GM18909 (cell line): ENCODE measurements around the gene ZDHHC11.

Experiments used
- ATAC-seq: cut with Tn5 transposase; IDR thresholded peaks from one replicate; pipeline ENCODE4 v1.9.1; 2021; ENCODE audit warnings: mild to moderate bottlenecking; ENCODE audit not compliant: unreplicated experiment, poor library complexity

ZDHHC11 gene

GRCh38 chr5:850511-851006 lies at the start of gene ZDHHC11:
Gene ZDHHC11 (minus strand): TSS chr5:850986. CDS start chr5:850602, 384 bp downstream.
- no peak for ATAC-seq

- no peak for ATAC-seq
Measured at GRCh38 chr5:893711-894110, 42.9 kb upstream of the ZDHHC11 start.

GRCh38 chr5:893137-893506 lies 42.3 kb upstream of the ZDHHC11 start:
- peak; percentile 9 for ATAC-seq

DNA sequence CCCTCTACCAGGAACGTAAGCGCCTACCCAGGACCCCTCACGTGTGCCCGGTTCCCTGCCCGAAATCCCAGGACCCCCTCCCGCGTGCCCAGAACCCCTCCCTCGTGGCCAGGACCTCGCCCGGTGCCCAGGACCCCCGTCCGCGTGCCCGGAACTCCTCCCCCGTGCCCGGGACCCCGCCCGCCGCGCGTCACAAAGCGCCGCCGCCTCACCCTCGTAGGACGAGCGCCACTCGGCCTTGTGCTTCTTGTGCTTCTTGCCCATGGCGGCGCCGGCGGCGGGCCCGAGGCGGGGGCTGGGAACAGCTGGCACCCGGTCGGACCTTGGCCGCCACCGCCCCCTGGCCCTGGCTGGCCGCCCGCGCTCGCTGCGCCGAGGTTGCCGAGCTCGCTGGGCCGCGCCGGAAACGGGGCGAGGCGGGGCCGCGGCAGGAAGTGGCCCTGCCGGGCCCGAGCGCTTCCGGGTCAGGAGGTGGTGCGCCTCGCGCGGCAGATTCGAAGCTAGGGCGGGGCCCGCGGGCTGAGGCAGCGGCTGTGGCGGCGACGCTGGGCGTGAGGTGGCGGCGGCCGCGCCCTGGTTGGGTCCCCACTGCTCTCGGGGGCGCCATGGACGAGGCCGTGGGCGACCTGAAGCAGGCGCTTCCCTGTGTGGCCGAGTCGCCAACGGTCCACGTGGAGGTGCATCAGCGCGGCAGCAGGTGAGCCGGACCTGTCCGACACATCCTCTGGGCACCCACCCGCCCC lies 41.8 kb upstream of the ZDHHC11 start, which contains the start of the genes BRD9 and TRIP13:
Gene BRD9, minus strand, starts transcription at position 408 of the 743 bp plus-strand sequence. Its CDS starts 144 bp downstream, at position 264.
Gene TRIP13, plus strand, starts transcription at position 491 of the 743 bp plus-strand sequence. Its CDS starts 115 bp downstream, at position 606.
- peak; percentile 97 for ATAC-seq

DNA sequence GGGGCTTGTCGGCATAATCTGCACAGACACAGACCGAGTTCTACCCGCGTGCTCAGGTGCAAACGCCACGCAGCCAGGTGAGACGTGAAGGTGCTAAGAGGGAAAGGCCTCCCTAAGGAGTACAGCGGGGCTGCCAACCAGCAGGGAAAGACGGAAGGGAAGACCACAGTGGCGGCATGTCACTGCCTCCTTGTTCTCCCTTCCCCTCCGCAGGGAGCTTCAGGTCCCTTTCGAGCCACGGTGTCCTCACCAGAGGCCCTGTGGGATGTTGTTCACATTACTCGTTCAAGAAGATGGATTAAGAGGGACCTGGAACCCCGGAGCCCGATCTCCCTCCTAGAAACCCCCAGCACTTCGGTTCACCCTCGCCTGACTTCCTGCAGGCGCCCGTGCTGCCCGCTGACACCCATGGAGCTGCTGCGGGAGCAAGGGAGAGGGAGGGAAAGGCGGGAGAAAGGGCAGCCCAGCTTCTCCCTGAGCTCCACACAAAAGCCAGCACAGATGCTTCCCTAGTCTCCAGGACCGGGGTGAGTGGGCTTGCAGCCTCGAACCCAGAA lies 41.1 kb upstream of the ZDHHC11 start:
- ATAC-seq, result no peak

DNA sequence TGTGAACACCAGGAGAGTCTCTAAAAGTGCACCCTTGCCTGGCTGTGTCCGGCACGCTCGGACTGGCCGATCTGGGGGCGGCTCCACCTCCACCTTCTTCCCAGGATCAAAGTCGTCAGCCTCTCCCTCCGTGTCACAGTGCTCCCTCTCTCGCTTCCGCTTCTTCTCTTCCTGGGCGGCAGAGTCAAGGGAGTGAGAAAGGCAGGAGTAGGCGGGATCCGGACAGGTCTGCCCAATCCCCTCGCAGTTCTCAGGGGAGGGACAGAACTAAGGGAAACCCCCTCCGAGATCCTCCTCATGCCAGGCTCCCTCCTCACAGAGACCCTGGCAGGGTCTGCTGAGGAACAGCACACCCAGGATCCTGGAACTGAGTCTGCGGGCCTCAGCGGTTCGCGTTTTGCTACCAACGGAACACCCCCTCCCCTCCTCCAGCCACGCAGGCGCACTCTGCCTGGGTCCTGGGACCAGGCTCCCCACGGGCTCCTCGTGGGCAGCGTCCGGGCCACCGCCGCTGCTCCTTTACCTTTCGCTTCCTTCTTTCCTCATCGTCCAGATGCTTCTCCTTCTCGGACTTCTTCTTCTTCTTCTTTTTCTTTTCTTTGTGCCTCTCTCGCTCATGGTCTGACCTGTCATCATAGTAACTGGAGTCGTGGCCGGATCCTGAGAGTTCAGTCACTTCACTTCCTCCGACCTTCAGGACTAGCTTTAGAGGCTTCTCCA lies 40.5 kb upstream of the ZDHHC11 start:
- no peak for ATAC-seq

GRCh38 chr5:889075-889710 lies 38.4 kb upstream of the ZDHHC11 start:
- ATAC-seq, result no peak

GRCh38 chr5:888638-889035 lies 37.9 kb upstream of the ZDHHC11 start:
- no peak for ATAC-seq

DNA sequence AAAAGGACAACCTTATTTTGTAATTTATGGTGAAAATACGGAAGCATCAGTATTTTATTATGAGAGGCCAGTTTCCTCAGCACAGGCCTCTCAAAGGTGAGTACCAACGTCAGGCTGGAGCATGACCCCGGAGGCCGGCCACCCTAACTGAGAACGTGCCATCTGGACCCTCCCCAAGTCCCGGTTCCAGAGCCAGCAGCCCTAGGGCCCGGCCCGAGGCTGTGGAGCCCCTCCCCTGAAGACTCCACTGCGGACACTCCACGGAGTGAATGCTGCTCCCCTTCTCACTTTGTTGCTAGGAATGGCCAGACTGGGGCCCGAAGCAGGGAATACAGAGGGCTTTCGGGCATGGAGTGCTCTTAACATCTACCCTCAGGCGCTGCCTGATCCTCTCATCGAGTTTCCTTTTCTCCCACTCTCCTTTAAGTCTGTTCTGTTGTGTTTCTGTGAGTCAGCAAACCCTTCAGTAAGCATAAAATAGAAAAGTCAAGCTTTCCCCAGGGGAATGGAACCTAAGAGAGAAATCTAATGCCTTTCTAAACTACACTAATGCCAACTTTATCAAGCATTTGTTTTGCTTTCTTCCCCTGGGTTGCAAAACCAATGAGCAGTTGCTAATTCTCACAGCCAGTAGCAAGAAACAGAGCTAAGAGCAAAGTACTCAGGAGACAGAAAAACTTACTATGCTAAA lies 37.3 kb upstream of the ZDHHC11 start:
- ATAC-seq, result no peak

DNA sequence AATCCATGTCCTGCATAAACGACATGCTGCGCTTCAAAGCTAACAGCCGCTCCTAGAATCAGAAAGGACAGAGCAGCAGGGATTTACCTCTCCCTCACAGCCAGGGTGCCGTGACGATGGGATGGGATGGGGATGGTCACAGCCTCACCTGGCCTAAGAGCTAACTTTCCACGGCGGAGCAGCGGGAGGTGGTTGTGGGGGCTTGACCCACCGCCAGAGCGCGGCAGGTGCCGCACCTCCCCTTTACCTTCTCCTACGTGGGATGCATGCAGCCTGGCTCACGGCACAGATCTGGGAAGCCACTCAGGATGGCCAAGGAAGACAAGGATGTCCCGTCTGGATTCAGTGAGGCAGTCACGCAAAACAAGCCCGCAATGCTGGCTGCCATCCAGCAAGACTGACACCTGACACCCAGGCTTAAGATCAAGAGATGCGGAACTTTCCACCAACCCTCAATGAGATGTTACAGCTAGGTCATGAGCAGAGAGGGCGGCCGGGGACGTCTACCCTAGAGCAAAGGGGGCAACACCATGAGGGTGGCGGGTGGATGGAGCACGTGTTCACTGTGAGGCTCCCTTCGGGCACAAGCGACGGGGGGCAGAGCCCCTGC lies 36.0 kb upstream of the ZDHHC11 start:
- ATAC-seq, result no peak

GRCh38 chr5:886036-886435 lies 35.2 kb upstream of the ZDHHC11 start:
- ATAC-seq, result no peak

GRCh38 chr5:885529-885928 lies 34.7 kb upstream of the ZDHHC11 start:
- ATAC-seq, result no peak

DNA sequence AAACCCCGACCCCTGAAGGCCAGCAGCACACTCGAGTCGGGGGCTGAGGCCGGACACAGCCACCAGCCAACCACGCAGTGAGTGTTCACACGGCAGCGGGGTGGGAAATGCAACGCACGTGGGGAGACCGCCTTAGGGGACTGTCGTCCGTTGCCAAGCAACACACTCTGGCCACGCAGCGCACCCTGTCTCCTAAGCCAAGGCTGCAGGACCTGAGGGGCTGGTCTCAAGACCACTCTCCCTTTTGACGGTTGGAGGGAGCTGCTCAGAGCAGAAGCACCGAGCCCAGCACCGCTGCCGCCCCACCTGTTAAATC lies 34.3 kb upstream of the ZDHHC11 start:
- ATAC-seq, result no peak

DNA sequence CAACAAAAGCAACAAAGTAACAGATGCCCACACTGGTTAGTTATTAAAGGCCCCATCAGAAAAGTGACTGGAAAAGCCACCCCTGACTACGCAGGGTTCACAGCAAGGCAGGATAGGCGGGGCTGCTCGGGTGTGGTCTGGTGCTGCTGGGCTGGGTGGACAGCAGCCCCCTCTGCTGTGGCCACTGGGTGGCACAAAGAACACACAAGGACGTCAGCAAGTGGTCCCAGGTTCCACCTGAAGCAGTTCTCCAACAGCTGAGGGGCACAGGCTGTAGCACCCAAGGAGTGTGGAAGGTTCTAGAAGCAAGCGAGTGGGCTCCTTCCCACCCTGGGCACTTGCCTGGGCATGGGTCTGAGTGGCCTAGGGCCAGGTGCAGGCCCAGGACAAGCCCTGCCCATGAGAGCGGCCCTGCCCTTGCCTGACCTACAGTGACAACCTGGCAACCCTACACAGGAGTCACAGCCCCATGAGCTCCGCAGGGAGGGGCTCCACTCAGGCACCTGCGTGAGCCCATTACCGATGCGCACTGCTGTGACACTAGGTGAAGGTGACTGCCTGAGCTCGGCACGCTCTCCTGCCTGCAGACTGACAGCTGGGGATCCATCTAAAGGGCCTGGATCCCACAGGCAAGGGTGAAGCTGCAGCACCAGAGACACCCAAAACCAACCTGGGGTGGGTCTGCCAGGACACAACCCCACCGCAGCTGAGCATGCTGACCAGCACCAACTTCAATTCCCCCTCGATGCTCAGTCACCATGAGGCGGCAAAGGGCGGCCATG lies 33.8 kb upstream of the ZDHHC11 start:
- ATAC-seq, result no peak

DNA sequence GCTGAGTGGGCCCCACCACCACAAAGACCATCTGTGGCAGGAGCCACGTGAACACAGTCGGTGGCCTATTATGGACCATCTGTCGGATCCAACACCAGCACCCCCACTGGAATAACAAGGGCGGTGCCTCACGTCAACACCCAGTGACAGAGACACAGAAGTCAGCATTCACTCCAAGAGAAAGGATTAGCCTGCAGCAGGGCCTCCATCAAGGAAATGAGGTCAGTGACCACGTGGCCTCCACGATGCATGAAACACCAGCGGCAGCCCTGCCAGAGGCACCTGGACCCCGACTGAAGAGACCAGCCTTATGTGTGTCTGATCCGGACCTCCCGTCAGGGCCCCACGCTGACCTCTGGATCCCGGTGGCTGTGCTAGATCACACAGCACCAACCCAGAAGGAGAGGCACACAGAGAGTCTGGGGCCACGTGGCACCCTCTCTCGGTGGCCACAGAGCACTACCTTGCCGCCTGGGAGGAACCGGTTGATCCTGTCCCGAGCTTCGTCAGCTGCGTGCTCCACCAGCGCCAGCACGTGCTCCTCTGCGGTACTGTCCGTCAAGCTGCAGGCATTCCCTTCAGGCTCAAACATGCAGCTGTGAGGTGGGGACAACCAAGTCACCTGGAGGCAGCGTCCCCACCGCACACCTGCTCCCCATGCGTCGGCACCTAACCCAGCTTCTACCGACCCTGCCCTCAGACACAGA lies 32.8 kb upstream of the ZDHHC11 start:
- no peak for ATAC-seq

- ATAC-seq, result no peak
Measured at GRCh38 chr5:882253-883183, 31.7 kb upstream of the ZDHHC11 start.

GRCh38 chr5:881551-881935 lies 30.8 kb upstream of the ZDHHC11 start:
- ATAC-seq, result no peak
